IMR-90 (cell line): ENCODE measurements around the gene BCAP31. TPM values are rescaled to one million over a fixed set of nuclear protein-coding genes. Genes with fewer than 3 reads are reported as not detected.
A peak's percentile ranks its signal among the peaks of the same experiment; 100 is the strongest.

Source experiments
- ATAC-seq: fragments of 200-7000 bp; cut with Tn5 transposase; 2 replicates; pipeline ENCODE4 v1.9.1; 2020; ENCODE audit warnings: low read depth, mild to moderate bottlenecking, moderate library complexity
- BruUV-seq: library from RNA; stranded (reverse); fragments of 400-500 nt; replicated peaks from 2 replicates; lab custom pipeline; 2021; lab: Mats Ljungman, UMichigan
- CTCF ChIA-PET: fragments of 300-600 bp; formaldehyde crosslinking; extraction: SDS; loops from one replicate; lab custom pipeline; 2021; ENCODE audit warnings: antibody characterized with exemption; lab: Yijun Ruan, JAX
- POLR2A ChIA-PET: fragments of 300-600 bp; sonication (Branson Sonifier 250); formaldehyde crosslinking; loops from one replicate; lab custom pipeline; 2022; ENCODE audit warnings: antibody characterized with exemption; ENCODE audit not compliant: unreplicated experiment; lab: Charles Lee
- DNase-seq: peaks from one replicate; pipeline ENCODE4 v3.0.0; 2013
- H2AFZ ChIP-seq: replicated peaks from 2 replicates; pipeline ENCODE3; 2013; ENCODE audit warnings: low read length, mild to moderate bottlenecking; ENCODE audit not compliant: poor library complexity
- H2AK5ac ChIP-seq: 2 replicates; pipeline ENCODE4 v1.6.1; 2013; ENCODE audit warnings: low read depth, low read length, inconsistent platforms
- H2AK9ac ChIP-seq: replicated peaks from 2 replicates; pipeline ENCODE3; 2013; ENCODE audit warnings: mild to moderate bottlenecking, low read depth, low read length, moderate library complexity; ENCODE audit not compliant: poor library complexity
- H2BK120ac ChIP-seq: 2 replicates; pipeline ENCODE4 v1.6.1; 2013; ENCODE audit warnings: low read depth, low read length, inconsistent platforms
- H2BK15ac ChIP-seq: 3 replicates; pipeline ENCODE4 v1.6.1; 2013; ENCODE audit warnings: low read depth, low read length, inconsistent platforms
- H2BK20ac ChIP-seq: 2 replicates; pipeline ENCODE4 v1.6.1; 2013; ENCODE audit warnings: low read depth, mild to moderate bottlenecking, inconsistent platforms, low read length, moderate library complexity
- H2BK5ac ChIP-seq: 2 replicates; pipeline ENCODE4 v1.6.1; 2013; ENCODE audit warnings: mild to moderate bottlenecking, low read depth, low read length, inconsistent platforms; ENCODE audit not compliant: poor library complexity, severe bottlenecking
- H3K14ac ChIP-seq: replicated peaks from 2 replicates; pipeline ENCODE4 v1.6.1; 2013; ENCODE audit warnings: low read depth, low read length, inconsistent platforms
- H3K18ac ChIP-seq: 2 replicates; pipeline ENCODE4 v1.6.1; 2013; ENCODE audit warnings: low read depth, low read length, control low read depth
- H3K23ac ChIP-seq: 2 replicates; pipeline ENCODE4 v1.6.1; 2013; ENCODE audit warnings: low read depth, low read length, inconsistent platforms
- H3K27ac ChIP-seq: 2 replicates; pipeline ENCODE4 v1.5.1; 2013; ENCODE audit warnings: mild to moderate bottlenecking, control low read depth, low read length; ENCODE audit not compliant: insufficient read depth
- H3K27me3 ChIP-seq: 2 replicates; pipeline ENCODE4 v1.6.1; 2013; ENCODE audit warnings: low read length; ENCODE audit not compliant: control insufficient read depth, insufficient read depth
- H3K36me3 ChIP-seq: 2 replicates; pipeline ENCODE4 v1.6.1; 2013; ENCODE audit warnings: low read length, mixed read lengths; ENCODE audit not compliant: control insufficient read depth, insufficient read depth
- H3K4ac ChIP-seq: 2 replicates; pipeline ENCODE4 v1.6.1; 2013; ENCODE audit warnings: low read depth, low read length, inconsistent platforms
- H3K4me1 ChIP-seq: 2 replicates; pipeline ENCODE4 v1.6.1; 2013; ENCODE audit warnings: low read length, mixed read lengths; ENCODE audit not compliant: control insufficient read depth, insufficient read depth
- H3K4me2 ChIP-seq: 2 replicates; pipeline ENCODE4 v1.6.1; 2013; ENCODE audit warnings: low read depth, mild to moderate bottlenecking, control low read depth, low read length, moderate library complexity
- H3K4me3 ChIP-seq: 2 replicates; pipeline ENCODE4 v1.5.1; 2013; ENCODE audit warnings: low read depth, mild to moderate bottlenecking, control low read depth, low read length, moderate library complexity; ENCODE audit not compliant: insufficient read depth
- H3K56ac ChIP-seq: 2 replicates; pipeline ENCODE4 v1.6.1; 2013; ENCODE audit warnings: low read length, inconsistent platforms; ENCODE audit not compliant: insufficient read depth; ENCODE audit errors: extremely low read depth
- H3K79me1 ChIP-seq, 2 experiments: 2 replicates each; pipeline ENCODE4 v1.6.1; 2013; ENCODE audit warnings: low read length in 2 of 2, inconsistent platforms in 1 of 2, low read depth in 1 of 2
- H3K9ac ChIP-seq: 2 replicates; pipeline ENCODE4 v1.6.1; 2013; ENCODE audit warnings: low read depth, low read length, control low read depth
- H3K9me1 ChIP-seq: 2 replicates; pipeline ENCODE4 v1.6.1; 2013; ENCODE audit warnings: low read length, inconsistent platforms; ENCODE audit not compliant: insufficient read depth
- H3K9me3 ChIP-seq: 2 replicates; pipeline ENCODE4 v1.6.1; 2013; ENCODE audit warnings: low read length; ENCODE audit not compliant: control insufficient read depth, insufficient read depth
- H4K20me1 ChIP-seq: 2 replicates; pipeline ENCODE4 v1.6.1; 2013; ENCODE audit warnings: low read length, inconsistent platforms; ENCODE audit not compliant: insufficient read depth
- H4K5ac ChIP-seq: 2 replicates; pipeline ENCODE4 v1.6.1; 2013; ENCODE audit warnings: mild to moderate bottlenecking, low read depth, low read length, control low read depth
- H4K8ac ChIP-seq, 2 experiments: 2 replicates each; pipeline ENCODE4 v1.6.1; 2013; ENCODE audit warnings: low read depth in 2 of 2, low read length in 2 of 2, control low read depth in 1 of 2, inconsistent platforms in 1 of 2
- H4K91ac ChIP-seq: 2 replicates; pipeline ENCODE4 v1.6.1; 2013; ENCODE audit warnings: low read depth, low read length, inconsistent platforms; ENCODE audit not compliant: insufficient read depth
- RCOR1 ChIP-seq: IDR thresholded peaks from 2 replicates; pipeline ENCODE4 v1.6.1; 2012; ENCODE audit warnings: mild to moderate bottlenecking, low read length, improper control_type of control experiment; ENCODE audit not compliant: insufficient replicate concordance
- WGBS, 2 experiments: methylation state at CpG; one replicate each; pipeline versions ENCODE4 v1.1.5 to v1.1.7; 2013; ENCODE audit warnings: missing lambda C conversion rate in 2 of 2; ENCODE audit not compliant: insufficient read length in 1 of 2; ENCODE audit errors: extremely low coverage in 2 of 2; 5-methylcytosine and 5-hydroxymethylcytosine counted together
- dilution Hi-C: fragments of 300-500 bp; cut with HindIII; formaldehyde crosslinking; loops from one replicate; pipeline ENCODE4 v1.14.3; 2018; ENCODE audit warnings: low sequenced_read_pairs; ENCODE audit not compliant: unreplicated experiment
- in situ Hi-C: fragments of 300-500 bp; cut with MboI; formaldehyde crosslinking; loops from 3 replicates; pipeline ENCODE4 v1.14.3; 2019; ENCODE audit warnings: low sequenced_read_pairs, inconsistent platforms, mixed read lengths
- intact Hi-C: fragments of 100-400 bp; cut with micrococcal nuclease; formaldehyde crosslinking; loops from 2 replicates; pipeline ENCODE4 v1.10.0; 2022
- polyA plus RNA-seq, 3 experiments: library from polyadenylated mRNA; depleted of rRNA; stranded (reverse); fragments of >200 nt; gene quantifications; 2 replicates each; pipeline ENCODE4 v1.2.3, GENCODE V29; 2012; ENCODE audit warnings: low replicate concordance in 1 of 3
- total RNA-seq: library from RNA; depleted of rRNA; stranded (reverse); fragments of >200 nt; gene quantifications from 2 replicates; pipeline ENCODE4 v1.2.3, GENCODE V29; 2012

BCAP31 gene
- total and polyA plus RNA-seq, 2 of the 4 experiments (the other 2 are of a cell fraction) = 125 to 244 TPM

GRCh38 chrX:153764786-153765137, 40.6 kb upstream of the BCAP31 start:
- peak overlapping the region; percentile 88 for H2AK5ac ChIP-seq
- H3K4me3 ChIP-seq = no peak overlapping the region
- dilution Hi-C loops (no loop called here), in situ Hi-C loops (loop anchor here (10.0 kb wide), 1 partner anchor 200 kb away; no protein-coding TSS in a partner anchor), intact Hi-C loops (loop anchor here (1.0 kb wide), 2 partner anchors 183 to 189 kb away; no protein-coding TSS in a partner anchor)
- H3K4ac ChIP-seq = peak overlapping the region; percentile 69; the same call in 1 of the 2 replicates
- BruUV-seq = no TSS peak
- peaks cover 0 to 17% of the 10 kb centered on the region in 2 experiments; a peak in 2 of 4 replicates for H3K79me1 ChIP-seq
- DNase-seq = no peak
- H2BK5ac ChIP-seq = peak overlapping the region; percentile 46
- 0 out of 4 replicates have a peak overlapping the region, but pooled peaks of 1 of the 2 experiments have one; percentile 45 for H4K8ac ChIP-seq
- peak overlapping the region; percentile 66; the same call in 1 of the 2 replicates for H3K4me2 ChIP-seq
- peak overlapping the region; percentile 94 for H2AK9ac ChIP-seq
- no peak overlapping the region for H4K5ac ChIP-seq
- WGBS, 2 experiments = no CpG with 5 or more reads among the region's 7 CpGs
- peak overlapping the region; percentile 63 for H2AFZ ChIP-seq
- ChIA-PET CTCF (no interaction called here), POLR2A (no interaction called here)
- no peak for ATAC-seq
- no peak overlapping the region; the same call in 1 of the 2 replicates for H3K14ac ChIP-seq
- no peak for TF ChIP-seq RCOR1
- H2BK120ac ChIP-seq = no peak overlapping the region
- H4K91ac ChIP-seq = peak overlapping the region; percentile 91; the same call in 1 of the 2 replicates
- H3K4me1 ChIP-seq = peaks cover 17% of the 10 kb centered on the region
- H2BK20ac ChIP-seq = no peak overlapping the region
- H3K27ac ChIP-seq = peak overlapping the region; percentile 94
- peak overlapping the region; percentile 72 for H3K9ac ChIP-seq
- no peak overlapping the region for H3K23ac ChIP-seq
- H3K9me3 ChIP-seq = no peaks in the 10 kb centered on the region; the same call in 1 of the 2 replicates
- no peak overlapping the region for H3K18ac ChIP-seq
- H4K20me1 ChIP-seq = no peaks in the 10 kb centered on the region; the same call in 1 of the 2 replicates
- H2BK15ac ChIP-seq = no peak overlapping the region
- no peaks in the 10 kb centered on the region; the same call in 1 of the 2 replicates for H3K36me3 ChIP-seq
- H3K56ac ChIP-seq = no peak overlapping the region
- no peaks in the 10 kb centered on the region for H3K9me1 ChIP-seq
- no peaks in the 10 kb centered on the region for H3K27me3 ChIP-seq
